Measurements from ENCODE around the gene PSMC3IP.

The PSMC3IP gene

GRCh38 chr17:42585353-42585752 lies 7.8 kb upstream of the PSMC3IP start:
- no peak for DNase-seq

- DNase-seq = no peak
These were observed 7.4 kb upstream of the PSMC3IP start for GRCh38 chr17:42584880-42585279.

- no peak for DNase-seq
These were observed 4.3 kb upstream of the PSMC3IP start for GRCh38 chr17:42581744-42582270.

GRCh38 chr17:42579794-42580551 lies 2.4 kb upstream of the PSMC3IP start:
- no peak for DNase-seq

- DNase-seq = peak in 11 of 14 donors; percentile 8 to 58 (median 36)
These were observed 847 bp upstream of the PSMC3IP start for GRCh38 chr17:42578282-42578869.

GRCh38 chr17:42577140-42577531 lies 393 bp downstream of the PSMC3IP start:
- no peak for DNase-seq

GRCh38 chr17:42574463-42574862 lies 3.1 kb downstream of the PSMC3IP start:
- no peak for DNase-seq

GRCh38 chr17:42573095-42573494 lies 4.4 kb downstream of the PSMC3IP start:
- no peak for DNase-seq

- DNase-seq = no peak
These were observed 5.9 kb downstream of the PSMC3IP start for GRCh38 chr17:42571435-42572225.

- no peak for DNase-seq
These were observed 9.0 kb downstream of the PSMC3IP start for GRCh38 chr17:42568341-42569111.

GRCh38 chr17:42566883-42567573 lies 10.5 kb downstream of the PSMC3IP start, which contains the start of gene MLX:
Gene MLX (plus strand): TSS chr17:42567100. CDS start chr17:42567125, 25 bp downstream.
- DNase-seq = peak; percentile 68 to 93 (median 84)

GRCh38 chr17:42566215-42566882 lies 11.2 kb downstream of the PSMC3IP start:
- DNase-seq = no peak

GRCh38 chr17:42565523-42566214 lies 11.9 kb downstream of the PSMC3IP start:
- no peak for DNase-seq

GRCh38 chr17:42564815-42565522 lies 12.6 kb downstream of the PSMC3IP start:
- DNase-seq = no peak

- DNase-seq = no peak
These were observed 13.6 kb downstream of the PSMC3IP start for GRCh38 chr17:42563950-42564349.

- no peak for DNase-seq
These were observed 14.0 kb downstream of the PSMC3IP start for GRCh38 chr17:42563543-42563942.

GRCh38 chr17:42563143-42563509 lies 14.4 kb downstream of the PSMC3IP start:
- no peak for DNase-seq

GRCh38 chr17:42562388-42563142 lies 15.0 kb downstream of the PSMC3IP start:
- DNase-seq = peak in 1 of 14 donors; percentile 26

GRCh38 chr17:42561897-42562387 lies 15.6 kb downstream of the PSMC3IP start, which contains the start of gene COASY:
Gene COASY (plus strand): TSS chr17:42562148. CDS start chr17:42562623, 475 bp downstream.
- peak; percentile 23 to 93 (median 90) for DNase-seq

Data from C1 segment of cervical spinal cord (tissue), 14 donors.